Progenitor cell of endocrine pancreas (in vitro differentiated cells): ENCODE data around the gene LRG1. TPM values are rescaled to one million over a fixed set of nuclear protein-coding genes. Genes with fewer than 3 reads are reported as not detected.

Source experiments
- DNase-seq: peaks from one replicate; pipeline ENCODE4 v3.0.0; 2021; ENCODE audit warnings: low spot score; ENCODE audit not compliant: unreplicated experiment
- H3K27ac Mint-ChIP-seq: 2 replicates; pipeline ENCODE4 v1.8.0; 2021; ENCODE audit warnings: mild to moderate bottlenecking, moderate library complexity, mixed read lengths
- H3K27me3 Mint-ChIP-seq: 2 replicates; pipeline ENCODE4 v1.8.0; 2021; ENCODE audit warnings: mixed read lengths
- H3K36me3 Mint-ChIP-seq: 2 replicates; pipeline ENCODE4 v1.8.0; 2022; ENCODE audit warnings: mixed read lengths; ENCODE audit not compliant: insufficient read depth
- H3K4me1 Mint-ChIP-seq: 2 replicates; pipeline ENCODE4 v1.8.0; 2021; ENCODE audit warnings: low read depth, mixed read lengths
- H3K4me3 Mint-ChIP-seq: 2 replicates; pipeline ENCODE4 v1.8.0; 2021; ENCODE audit warnings: low read depth, mild to moderate bottlenecking, moderate library complexity, mixed read lengths
- H3K9me3 Mint-ChIP-seq: 2 replicates; pipeline ENCODE4 v1.8.0; 2021; ENCODE audit warnings: low read depth, mixed read lengths
- CTCF ChIP-seq: fragments of 200-600 bp; sonication (generic); IDR thresholded peaks from one replicate; pipeline ENCODE4 v1.5.0; 2021; ENCODE audit warnings: antibody characterized with exemption, mild to moderate bottlenecking; ENCODE audit not compliant: unreplicated experiment
- total RNA-seq: library from RNA; stranded (reverse); gene quantifications from 2 replicates; pipeline ENCODE4 v1.2.1, GENCODE V29; 2021

The LRG1 gene
- total RNA-seq, 1 donor from 2014 or later: 0.34 TPM

GRCh38 chr19:4581666-4582553, 42.1 kb upstream of the LRG1 start:
- no peaks in the 10 kb centered on the region for H3K9me3 Mint-ChIP-seq
- peak overlapping the region; percentile 76 for H3K4me3 Mint-ChIP-seq
- TF ChIP-seq CTCF: no peak
- peaks cover 3% of the 10 kb centered on the region for H3K4me1 Mint-ChIP-seq
- H3K27me3 Mint-ChIP-seq: peaks cover 35% of the 10 kb centered on the region
- DNase-seq: no peak
- H3K36me3 Mint-ChIP-seq: no peaks in the 10 kb centered on the region
- H3K27ac Mint-ChIP-seq: no peak overlapping the region

GRCh38 chr19:4580961-4581665, 41.3 kb upstream of the LRG1 start:
- Mint-ChIP-seq H3K27me3 (peaks cover 28% of the 10 kb centered on the region), H3K36me3 (no peaks in the 10 kb centered on the region), H3K27ac (no peak overlapping the region), H3K4me3 (peak overlapping the region; percentile 73), H3K9me3 (no peaks in the 10 kb centered on the region), H3K4me1 (peaks cover 3% of the 10 kb centered on the region)
- TF ChIP-seq CTCF: no peak
- no peak for DNase-seq

- peak; percentile 44 for TF ChIP-seq CTCF
- Mint-ChIP-seq H3K27ac (no peak overlapping the region), H3K4me1 (peaks cover 4% of the 10 kb centered on the region), H3K9me3 (no peaks in the 10 kb centered on the region), H3K4me3 (peak overlapping the region; percentile 74), H3K36me3 (no peaks in the 10 kb centered on the region), H3K27me3 (peaks cover 22% of the 10 kb centered on the region)
- DNase-seq: no peak
Measured at GRCh38 chr19:4580021-4580901, 40.4 kb upstream of the LRG1 start.

GRCh38 chr19:4579389-4579788, 39.6 kb upstream of the LRG1 start:
- Mint-ChIP-seq H3K9me3 (no peaks in the 10 kb centered on the region), H3K4me1 (peaks cover 4% of the 10 kb centered on the region), H3K27me3 (peaks cover 19% of the 10 kb centered on the region), H3K36me3 (no peaks in the 10 kb centered on the region), H3K27ac (no peak overlapping the region), H3K4me3 (peak overlapping the region; percentile 74)
- no peak for DNase-seq
- no peak for TF ChIP-seq CTCF
